ENCODE results near the gene CLEC4G.

Gene CLEC4G

GRCh38 chr19:7718668-7719067 is 13.2 kb downstream of the CLEC4G start:
- no peak for DNase-seq (ENCODE audit: low read depth)
- in situ Hi-C loops (cut with HindIII; ENCODE audit: low sequenced_read_pairs): no loop called here
- TF ChIP-seq CTCF (IDR thresholded peaks at IDR 0.05; ENCODE audit: low read depth, low read length, missing control alignments): no peak
- no peak overlapping the region for H3K4me3 ChIP-seq (ENCODE audit: low read depth, low read length)

GRCh38 chr19:7716762-7717161 is 15.1 kb downstream of the CLEC4G start:
- in situ Hi-C loops (cut with HindIII; ENCODE audit: low sequenced_read_pairs): no loop called here
- TF ChIP-seq CTCF (IDR thresholded peaks at IDR 0.05; ENCODE audit: low read depth, low read length, missing control alignments): no peak
- DNase-seq (ENCODE audit: low read depth): no peak
- no peak overlapping the region for H3K4me3 ChIP-seq (ENCODE audit: low read depth, low read length)

GRCh38 chr19:7715671-7716070 is 16.2 kb downstream of the CLEC4G start:
- in situ Hi-C loops (cut with HindIII; ENCODE audit: low sequenced_read_pairs): no loop called here
- TF ChIP-seq CTCF (IDR thresholded peaks at IDR 0.05; ENCODE audit: low read depth, low read length, missing control alignments): no peak
- no peak overlapping the region for H3K4me3 ChIP-seq (ENCODE audit: low read depth, low read length)
- no peak for DNase-seq (ENCODE audit: low read depth)

- no peak for DNase-seq (ENCODE audit: low read depth)
- in situ Hi-C loops (cut with HindIII; ENCODE audit: low sequenced_read_pairs): no loop called here
- TF ChIP-seq CTCF (IDR thresholded peaks at IDR 0.05; ENCODE audit: low read depth, low read length, missing control alignments): no peak
- H3K4me3 ChIP-seq (ENCODE audit: low read depth, low read length): no peak overlapping the region
Observed at GRCh38 chr19:7710616-7711015, 21.3 kb downstream of the CLEC4G start.

- no peak overlapping the region for H3K4me3 ChIP-seq (ENCODE audit: low read depth, low read length)
- TF ChIP-seq CTCF (IDR thresholded peaks at IDR 0.05; ENCODE audit: low read depth, low read length, missing control alignments): no peak
- in situ Hi-C loops (cut with HindIII; ENCODE audit: low sequenced_read_pairs): no loop called here
- DNase-seq (ENCODE audit: low read depth): no peak
Observed at GRCh38 chr19:7709932-7710460, 21.9 kb downstream of the CLEC4G start.

- no peak overlapping the region for H3K4me3 ChIP-seq (ENCODE audit: low read depth, low read length)
Observed at GRCh38 chr19:7706955-7707456, 24.9 kb downstream of the CLEC4G start.

More at GRCh38 chr19:7706955-7707456, 24.9 kb downstream of the CLEC4G start:
- TF ChIP-seq CTCF (IDR thresholded peaks at IDR 0.05; ENCODE audit: low read depth, low read length, missing control alignments): no peak
- DNase-seq (ENCODE audit: low read depth): no peak
- in situ Hi-C loops (cut with HindIII; ENCODE audit: low sequenced_read_pairs): no loop called here
